Smooth muscle cell (in vitro differentiated cells): ENCODE data around the gene OGDHL. TPM values are rescaled to one million over a fixed set of nuclear protein-coding genes. Genes with fewer than 3 reads are reported as not detected.

Experiments
- DNase-seq: peaks from one replicate; lab custom pipeline; 2025; ENCODE audit not compliant: unreplicated experiment; lab: John Stamatoyannopoulos, UW
- H2AFZ ChIP-seq: fragments of 200-600 bp; sonication (generic); 2 replicates; pipeline ENCODE4 v1.6.0; 2016; ENCODE audit warnings: antibody characterized with exemption, low read depth, mild to moderate bottlenecking
- H3F3A ChIP-seq: fragments of 200-600 bp; sonication (generic); 2 replicates; pipeline ENCODE4 v1.6.0; 2017; ENCODE audit warnings: antibody characterized with exemption, low read depth
- H3K27ac ChIP-seq: fragments of 200-600 bp; sonication (generic); 2 replicates; pipeline ENCODE4 v1.5.1; 2016; ENCODE audit warnings: low read depth, mild to moderate bottlenecking
- H3K27me3 ChIP-seq: fragments of 200-600 bp; sonication (generic); 2 replicates; pipeline ENCODE4 v1.6.1; 2016; ENCODE audit warnings: low read depth, mild to moderate bottlenecking
- H3K36me3 ChIP-seq: fragments of 200-600 bp; sonication (generic); 2 replicates; pipeline ENCODE4 v1.5.1; 2016; ENCODE audit warnings: low read depth
- H3K4me1 ChIP-seq: fragments of 200-600 bp; sonication (generic); 2 replicates; pipeline ENCODE4 v1.5.1; 2016; ENCODE audit warnings: low read depth
- H3K4me2 ChIP-seq: fragments of 200-600 bp; sonication (generic); 2 replicates; pipeline ENCODE4 v1.6.0; 2016; ENCODE audit warnings: mild to moderate bottlenecking
- H3K4me3 ChIP-seq: fragments of 200-600 bp; sonication (generic); 2 replicates; pipeline ENCODE4 v1.5.1; 2016; ENCODE audit warnings: mild to moderate bottlenecking
- H3K79me2 ChIP-seq: fragments of 200-600 bp; sonication (generic); 2 replicates; pipeline ENCODE4 v1.6.0; 2016; ENCODE audit warnings: low read depth, mild to moderate bottlenecking
- H3K9ac ChIP-seq: fragments of 200-600 bp; sonication (generic); 2 replicates; pipeline ENCODE4 v1.6.0; 2016; ENCODE audit warnings: low read depth
- H3K9me3 ChIP-seq: fragments of 200-600 bp; sonication (generic); replicated peaks from 2 replicates; pipeline ENCODE4 v1.5.1; 2016; ENCODE audit warnings: low read depth
- H4K20me1 ChIP-seq: fragments of 200-600 bp; sonication (generic); 2 replicates; pipeline ENCODE4 v1.6.0; 2016; ENCODE audit warnings: low read depth
- WGBS: methylation state at CpG from one replicate; pipeline ENCODE4 v1.1.7; 2016; ENCODE audit warnings: low lambda C conversion rate; 5-methylcytosine and 5-hydroxymethylcytosine counted together
- polyA plus RNA-seq: library from polyadenylated mRNA; unstranded; fragments of >200 nt; fragmentation: Nextera tagmentation; extraction: Ambion mirVana; gene quantifications from 2 replicates; pipeline ENCODE4 v1.2.1, GENCODE V29; 2016
- total RNA-seq: library from RNA; depleted of rRNA; stranded (reverse); fragments of >200 nt; gene quantifications from 2 replicates; pipeline ENCODE4 v1.2.3, GENCODE V29; 2014
- TF ChIP-seq, protein P1 (sequence below): fragments of 200-600 bp; sonication (generic); IDR thresholded peaks from 2 replicates; pipeline ENCODE4 v1.5.1; 2017; ENCODE audit warnings: borderline replicate concordance, mild to moderate bottlenecking, antibody characterized with exemption; ENCODE audit not compliant: insufficient read depth, poor library complexity, severe bottlenecking

OGDHL gene
- total and polyA plus RNA-seq, 2 experiments from 2014 or later = 1.3 to 1.7 TPM

DNA sequence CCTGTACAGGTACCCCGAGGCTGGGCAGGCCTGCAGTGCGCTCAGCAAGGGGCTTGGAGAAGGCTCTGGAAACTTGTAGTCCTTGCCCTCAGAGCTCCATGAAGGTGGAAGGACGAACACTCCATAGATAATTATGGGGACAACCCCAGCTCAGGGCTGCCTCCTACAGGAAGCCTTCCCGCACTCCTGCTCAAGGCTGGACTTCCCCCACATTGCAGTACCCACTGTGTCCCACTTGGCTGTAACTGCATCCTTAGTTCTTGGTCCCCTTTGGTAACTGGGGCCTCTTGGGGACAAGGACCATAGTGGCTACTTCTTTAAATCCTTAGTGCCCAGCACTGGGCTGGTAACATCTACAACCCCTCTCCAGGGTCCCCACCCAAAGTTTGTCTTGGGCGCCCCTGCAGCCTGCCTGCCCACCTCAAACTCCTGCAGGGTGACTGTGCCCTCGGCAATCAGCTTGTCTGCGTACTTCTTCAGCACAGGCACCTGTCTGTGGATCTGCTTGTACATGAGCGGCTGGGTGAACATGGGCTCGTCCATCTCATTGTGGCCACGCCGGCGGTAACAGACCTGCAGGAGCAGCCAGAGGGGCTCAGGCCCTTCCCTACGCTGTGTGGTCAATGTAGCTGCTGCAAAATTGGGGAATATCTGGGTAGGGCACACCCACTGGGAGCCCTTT lies 17.1 kb downstream of the OGDHL start:
- Histone ChIP-seq H3K27me3 (no peaks in the 10 kb centered on the region), H3K9me3 (no peaks in the 10 kb centered on the region), H3K4me2 (no peak overlapping the region), H4K20me1 (no peaks in the 10 kb centered on the region), H3K36me3 (no peaks in the 10 kb centered on the region), H3K4me1 (no peaks in the 10 kb centered on the region), H3F3A (no peaks in the 10 kb centered on the region), H3K4me3 (no peak overlapping the region), H3K79me2 (no peaks in the 10 kb centered on the region), H3K9ac (no peak overlapping the region), H3K27ac (no peak overlapping the region), H2AFZ (no peak overlapping the region)
- no peak for DNase-seq
- TF ChIP-seq, protein P1, sequence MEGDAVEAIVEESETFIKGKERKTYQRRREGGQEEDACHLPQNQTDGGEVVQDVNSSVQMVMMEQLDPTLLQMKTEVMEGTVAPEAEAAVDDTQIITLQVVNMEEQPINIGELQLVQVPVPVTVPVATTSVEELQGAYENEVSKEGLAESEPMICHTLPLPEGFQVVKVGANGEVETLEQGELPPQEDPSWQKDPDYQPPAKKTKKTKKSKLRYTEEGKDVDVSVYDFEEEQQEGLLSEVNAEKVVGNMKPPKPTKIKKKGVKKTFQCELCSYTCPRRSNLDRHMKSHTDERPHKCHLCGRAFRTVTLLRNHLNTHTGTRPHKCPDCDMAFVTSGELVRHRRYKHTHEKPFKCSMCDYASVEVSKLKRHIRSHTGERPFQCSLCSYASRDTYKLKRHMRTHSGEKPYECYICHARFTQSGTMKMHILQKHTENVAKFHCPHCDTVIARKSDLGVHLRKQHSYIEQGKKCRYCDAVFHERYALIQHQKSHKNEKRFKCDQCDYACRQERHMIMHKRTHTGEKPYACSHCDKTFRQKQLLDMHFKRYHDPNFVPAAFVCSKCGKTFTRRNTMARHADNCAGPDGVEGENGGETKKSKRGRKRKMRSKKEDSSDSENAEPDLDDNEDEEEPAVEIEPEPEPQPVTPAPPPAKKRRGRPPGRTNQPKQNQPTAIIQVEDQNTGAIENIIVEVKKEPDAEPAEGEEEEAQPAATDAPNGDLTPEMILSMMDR = no peak
- WGBS = 89% methylated on average over 13 of the region's 13 CpGs

DNA sequence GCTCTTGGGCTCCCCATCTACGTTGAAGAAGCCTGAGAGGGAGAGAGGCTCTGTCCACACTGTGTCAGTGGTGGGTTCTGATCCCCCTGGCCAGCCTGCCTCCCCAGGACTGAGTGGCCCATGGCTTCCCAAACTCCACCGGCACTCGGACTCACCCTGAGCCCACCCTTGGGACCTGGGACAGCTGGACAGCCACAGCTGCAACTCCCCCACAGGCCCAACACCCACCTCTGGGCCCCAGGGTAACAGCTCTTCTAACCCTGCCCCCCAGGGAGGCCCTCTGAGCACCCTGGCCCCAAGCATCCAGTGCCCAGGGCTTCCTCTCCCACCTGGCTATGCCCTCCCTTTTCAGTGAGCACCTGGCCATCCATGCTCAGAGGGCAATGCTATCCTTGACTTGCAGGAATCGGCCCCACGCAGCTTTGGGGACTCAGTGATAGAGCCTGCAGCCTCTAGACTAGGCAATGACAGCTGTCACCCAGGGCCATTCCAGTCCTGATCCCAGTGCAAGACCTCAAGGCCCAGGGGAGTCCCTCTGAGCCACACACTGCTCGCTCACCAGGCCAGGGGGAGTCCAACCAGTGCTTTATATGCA lies 17.9 kb downstream of the OGDHL start:
- Histone ChIP-seq H3K27ac (no peak overlapping the region), H3K79me2 (no peaks in the 10 kb centered on the region), H4K20me1 (no peaks in the 10 kb centered on the region), H3K4me2 (no peak overlapping the region), H3K9me3 (no peaks in the 10 kb centered on the region), H3K36me3 (no peaks in the 10 kb centered on the region), H3K27me3 (no peaks in the 10 kb centered on the region), H3F3A (no peaks in the 10 kb centered on the region), H3K4me3 (no peak overlapping the region), H3K4me1 (no peaks in the 10 kb centered on the region), H3K9ac (no peak overlapping the region), H2AFZ (no peak overlapping the region)
- 90% methylated on average over 6 of the region's 6 CpGs for WGBS
- no peak for DNase-seq
- TF ChIP-seq, protein P1 = no peak

DNA sequence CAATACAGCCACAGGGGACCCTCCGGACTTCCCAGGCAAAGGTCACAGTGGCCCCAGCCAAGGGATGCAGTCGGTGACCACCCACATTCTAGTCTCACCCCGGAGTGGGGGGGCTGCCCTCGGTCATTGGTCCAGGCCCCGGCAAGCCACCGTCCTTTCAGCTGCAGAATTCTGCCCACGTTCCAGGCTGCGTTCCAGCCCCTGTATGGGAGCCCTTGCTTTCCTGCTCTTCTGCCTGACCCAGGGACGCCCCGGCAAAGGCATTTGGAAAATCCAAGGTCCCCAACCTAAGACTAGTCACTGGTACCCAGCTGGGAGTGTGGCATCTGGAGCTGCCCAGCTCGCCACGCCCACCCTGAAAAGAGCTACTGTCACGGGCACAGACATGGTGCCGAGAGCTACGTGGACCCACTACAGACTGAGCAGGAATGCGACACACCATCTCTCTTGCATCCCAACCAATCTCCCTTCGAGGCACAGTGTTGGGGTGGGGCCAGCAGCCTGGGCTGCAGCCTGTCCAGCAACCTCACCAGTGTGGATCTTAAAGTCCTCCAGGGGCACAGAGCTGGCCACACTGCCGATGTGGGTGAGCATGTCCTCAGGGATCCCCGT lies 18.6 kb downstream of the OGDHL start:
- Histone ChIP-seq H4K20me1 (no peaks in the 10 kb centered on the region), H3K36me3 (no peaks in the 10 kb centered on the region), H3F3A (no peaks in the 10 kb centered on the region), H3K4me1 (no peaks in the 10 kb centered on the region), H2AFZ (no peak overlapping the region), H3K79me2 (no peaks in the 10 kb centered on the region), H3K9me3 (no peaks in the 10 kb centered on the region), H3K27ac (no peak overlapping the region), H3K4me2 (no peak overlapping the region), H3K4me3 (no peak overlapping the region), H3K9ac (no peak overlapping the region), H3K27me3 (no peaks in the 10 kb centered on the region)
- TF ChIP-seq, protein P1 = no peak
- no peak for DNase-seq
- WGBS = 92% methylated on average over 19 of the region's 19 CpGs
